HepG2 (cell line): ENCODE data around the gene RPS6KA5.

Source experiments
- BCL6 ChIP-seq: IDR thresholded peaks from 2 replicates; pipeline ENCODE4 v1.6.1; 2016; ENCODE audit warnings: missing genetic modification reagents, missing compliant biosample characterization
- BRF2 ChIP-seq: sonication (generic); formaldehyde crosslinking; IDR thresholded peaks from 2 replicates; pipeline ENCODE4 v1.8.1; 2022; ENCODE audit warnings: mild to moderate bottlenecking, missing genetic modification reagents
- CEBPB ChIP-seq: IDR thresholded peaks from 2 replicates; pipeline ENCODE4 v1.6.1; 2011; ENCODE audit warnings: low read depth, low read length, improper control_type of control experiment, borderline replicate concordance
- CREB1 ChIP-seq, 2 experiments: fragments of 450-650 bp in 1 of 2; IDR thresholded peaks; 2 replicates each; pipeline ENCODE4 v1.6.1; 2016 to 2017; ENCODE audit warnings: control low read depth in 1 of 2, mild to moderate bottlenecking in 1 of 2, missing compliant biosample characterization in 1 of 2, missing genetic modification characterization in 1 of 2
- CTCF ChIP-seq: sonication (generic); formaldehyde crosslinking; IDR thresholded peaks from 2 replicates; pipeline ENCODE4 v1.5.0; 2020; ENCODE audit warnings: mild to moderate bottlenecking, missing genetic modification reagents, moderate library complexity
- FOXM1 ChIP-seq: sonication (generic); formaldehyde crosslinking; IDR thresholded peaks from 2 replicates; pipeline ENCODE4 v1.5.0; 2020; ENCODE audit warnings: missing genetic modification reagents
- RFX5 ChIP-seq: IDR thresholded peaks from 2 replicates; pipeline ENCODE4 v1.6.1; 2011; ENCODE audit warnings: low read depth, low read length, improper control_type of control experiment
- UBTF ChIP-seq: sonication (generic); formaldehyde crosslinking; IDR thresholded peaks from 2 replicates; pipeline ENCODE4 v1.4.0; 2020; ENCODE audit warnings: mild to moderate bottlenecking, missing genetic modification reagents
- ZNF276 ChIP-seq: sonication (generic); formaldehyde crosslinking; IDR thresholded peaks from 2 replicates; pipeline ENCODE4 v1.4.0; 2020; ENCODE audit warnings: mild to moderate bottlenecking, low read depth, missing genetic modification reagents
- ZNF562 ChIP-seq: sonication (generic); formaldehyde crosslinking; IDR thresholded peaks from 2 replicates; pipeline ENCODE4 v1.8.0; 2022; ENCODE audit warnings: missing genetic modification reagents, borderline replicate concordance

- TF ChIP-seq RFX5 (no peak), ZNF276 (CRISPR knock-in tag) (no peak), CREB1 (IDR thresholded peaks at IDR 0.05) (no peak), CREB1 (CRISPR knock-in tag; IDR thresholded peaks at IDR 0.05) (no peak), BRF2 (CRISPR knock-in tag) (no peak), CTCF (no peak), UBTF (CRISPR knock-in tag) (no peak), CEBPB (no peak), FOXM1 (CRISPR knock-in tag) (no peak), ZNF562 (no peak), BCL6 (CRISPR knock-in tag) (no peak)
Observed at GRCh38 chr14:91075553-91075952, 15.1 kb upstream of the RPS6KA5 start.
